Ishikawa (cell line): ENCODE measurements around the gene ERF.

Experiments used
- CEBPB ChIP-seq: IDR thresholded peaks from 2 replicates; pipeline ENCODE4 v1.6.1; 2012
- CREB1 ChIP-seq: IDR thresholded peaks from 2 replicates; pipeline ENCODE4 v1.6.1; 2012; ENCODE audit warnings: low read depth
- EGR1 ChIP-seq: IDR thresholded peaks from 2 replicates; pipeline ENCODE4 v1.6.1; 2012
- EP300 ChIP-seq: IDR thresholded peaks from 2 replicates; pipeline ENCODE4 v1.6.1; 2012; ENCODE audit warnings: borderline replicate concordance
- FOXM1 ChIP-seq: IDR thresholded peaks from 2 replicates; pipeline ENCODE4 v1.6.1; 2012; ENCODE audit warnings: low read depth, borderline replicate concordance
- NFIC ChIP-seq: IDR thresholded peaks from 2 replicates; pipeline ENCODE4 v1.6.1; 2012
- RAD21 ChIP-seq: IDR thresholded peaks from 2 replicates; pipeline ENCODE4 v1.6.1; 2012; ENCODE audit warnings: low read depth
- TAF1 ChIP-seq: IDR thresholded peaks from 2 replicates; pipeline ENCODE4 v1.6.1; 2012; ENCODE audit warnings: low read depth, mild to moderate bottlenecking
- TCF12 ChIP-seq: IDR thresholded peaks from 2 replicates; pipeline ENCODE4 v1.6.1; 2012; ENCODE audit warnings: low read depth
- TEAD4 ChIP-seq: IDR thresholded peaks from 2 replicates; pipeline ENCODE4 v1.6.1; 2012
- USF1 ChIP-seq: IDR thresholded peaks from 2 replicates; pipeline ENCODE4 v1.6.1; 2012
- YY1 ChIP-seq: IDR thresholded peaks from 2 replicates; pipeline ENCODE4 v1.6.1; 2012; ENCODE audit warnings: low read depth
- ZBTB7A ChIP-seq: IDR thresholded peaks from 2 replicates; pipeline ENCODE4 v1.6.1; 2012; ENCODE audit warnings: low read depth
- TF ChIP-seq, protein P1 (sequence below): IDR thresholded peaks from 2 replicates; pipeline ENCODE4 v1.6.1; 2012
- TF ChIP-seq, protein P2 (sequence below): IDR thresholded peaks from 2 replicates; pipeline ENCODE4 v1.6.1; 2012; ENCODE audit warnings: low read depth, mild to moderate bottlenecking

Gene ERF

DNA sequence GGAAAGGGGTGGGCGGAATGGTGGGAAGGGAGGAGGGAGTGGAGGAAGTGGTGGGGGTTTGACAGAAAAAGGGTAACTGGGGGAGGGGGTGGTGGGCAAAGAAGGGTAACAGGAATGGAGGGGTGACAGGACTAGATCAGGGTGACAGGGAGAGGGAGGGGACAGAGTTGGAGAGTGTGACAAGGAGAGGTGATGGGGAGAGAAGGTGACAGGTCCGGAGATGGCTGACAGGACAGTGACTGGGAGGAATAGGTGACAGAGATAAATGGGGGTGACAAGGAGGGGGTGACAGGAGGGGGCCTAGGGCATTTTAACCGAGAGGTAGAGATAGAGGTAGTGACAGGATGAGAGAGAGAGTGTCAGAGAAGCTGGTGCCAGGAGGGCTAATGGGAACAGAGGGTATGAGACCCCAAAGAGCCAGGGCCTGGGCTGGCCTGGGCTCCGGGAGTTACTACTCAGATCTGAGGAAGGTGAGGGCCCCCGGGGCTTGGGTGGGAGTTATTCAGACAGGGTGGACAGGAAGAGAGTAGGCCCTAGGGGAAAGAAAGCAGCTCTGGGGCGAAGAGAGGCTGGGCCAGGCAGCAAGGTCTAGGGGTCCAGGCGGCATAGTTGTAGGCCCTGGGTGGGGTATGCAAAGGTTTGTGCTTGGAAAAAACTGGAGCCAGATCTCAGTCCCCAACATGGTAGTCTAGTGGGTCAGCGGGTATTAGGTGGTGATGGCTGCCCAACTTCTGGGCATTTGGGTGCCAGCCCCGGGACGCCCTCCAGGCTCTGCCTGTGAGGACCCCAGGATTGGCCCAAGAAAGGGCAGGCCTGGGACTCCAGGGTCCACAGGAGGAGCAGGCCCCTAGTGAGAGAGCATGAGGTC, 14.8 kb upstream of the ERF start:
- no peak for TF ChIP-seq YY1
- TF ChIP-seq, protein P1, sequence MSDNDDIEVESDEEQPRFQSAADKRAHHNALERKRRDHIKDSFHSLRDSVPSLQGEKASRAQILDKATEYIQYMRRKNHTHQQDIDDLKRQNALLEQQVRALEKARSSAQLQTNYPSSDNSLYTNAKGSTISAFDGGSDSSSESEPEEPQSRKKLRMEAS, result no peak
- TF ChIP-seq EGR1, result no peak
- no peak for TF ChIP-seq CEBPB
- no peak for TF ChIP-seq CREB1
- TF ChIP-seq, protein P2, sequence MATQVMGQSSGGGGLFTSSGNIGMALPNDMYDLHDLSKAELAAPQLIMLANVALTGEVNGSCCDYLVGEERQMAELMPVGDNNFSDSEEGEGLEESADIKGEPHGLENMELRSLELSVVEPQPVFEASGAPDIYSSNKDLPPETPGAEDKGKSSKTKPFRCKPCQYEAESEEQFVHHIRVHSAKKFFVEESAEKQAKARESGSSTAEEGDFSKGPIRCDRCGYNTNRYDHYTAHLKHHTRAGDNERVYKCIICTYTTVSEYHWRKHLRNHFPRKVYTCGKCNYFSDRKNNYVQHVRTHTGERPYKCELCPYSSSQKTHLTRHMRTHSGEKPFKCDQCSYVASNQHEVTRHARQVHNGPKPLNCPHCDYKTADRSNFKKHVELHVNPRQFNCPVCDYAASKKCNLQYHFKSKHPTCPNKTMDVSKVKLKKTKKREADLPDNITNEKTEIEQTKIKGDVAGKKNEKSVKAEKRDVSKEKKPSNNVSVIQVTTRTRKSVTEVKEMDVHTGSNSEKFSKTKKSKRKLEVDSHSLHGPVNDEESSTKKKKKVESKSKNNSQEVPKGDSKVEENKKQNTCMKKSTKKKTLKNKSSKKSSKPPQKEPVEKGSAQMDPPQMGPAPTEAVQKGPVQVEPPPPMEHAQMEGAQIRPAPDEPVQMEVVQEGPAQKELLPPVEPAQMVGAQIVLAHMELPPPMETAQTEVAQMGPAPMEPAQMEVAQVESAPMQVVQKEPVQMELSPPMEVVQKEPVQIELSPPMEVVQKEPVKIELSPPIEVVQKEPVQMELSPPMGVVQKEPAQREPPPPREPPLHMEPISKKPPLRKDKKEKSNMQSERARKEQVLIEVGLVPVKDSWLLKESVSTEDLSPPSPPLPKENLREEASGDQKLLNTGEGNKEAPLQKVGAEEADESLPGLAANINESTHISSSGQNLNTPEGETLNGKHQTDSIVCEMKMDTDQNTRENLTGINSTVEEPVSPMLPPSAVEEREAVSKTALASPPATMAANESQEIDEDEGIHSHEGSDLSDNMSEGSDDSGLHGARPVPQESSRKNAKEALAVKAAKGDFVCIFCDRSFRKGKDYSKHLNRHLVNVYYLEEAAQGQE, result no peak
- TF ChIP-seq TCF12, result no peak
- no peak for TF ChIP-seq FOXM1
- no peak for TF ChIP-seq TEAD4
- TF ChIP-seq TAF1, result no peak
- TF ChIP-seq USF1, result no peak
- TF ChIP-seq EP300, result no peak
- TF ChIP-seq NFIC, result no peak
- TF ChIP-seq ZBTB7A, result no peak
- no peak for TF ChIP-seq RAD21

GRCh38 chr19:42268704-42269477, 14.0 kb upstream of the ERF start, which contains the start of gene CIC:
Gene CIC, plus strand, starts transcription at chr19:42269252. Its CDS starts 2,532 bp downstream, at chr19:42271784.
- TF ChIP-seq USF1 (no peak; the same call in 1 of the 2 replicates), TAF1 (no peak), CREB1 (peak; percentile 45), TCF12 (no peak), ZBTB7A (0 out of 2 replicates have a peak, but pooled peaks have one; percentile 25), YY1 (peak; percentile 85)

GRCh38 chr19:42268142-42268703, 13.3 kb upstream of the ERF start:
- TF ChIP-seq, protein P1, result peak; percentile 79
- TF ChIP-seq TCF12, result peak; percentile 85
- TF ChIP-seq USF1, result peak; percentile 77
- TF ChIP-seq ZBTB7A, result no peak
- no peak; the same call in 1 of the 2 replicates for TF ChIP-seq YY1
- TF ChIP-seq EGR1, result no peak
- TF ChIP-seq CEBPB, result no peak
- TF ChIP-seq TAF1, result peak; percentile 42; the same call in 1 of the 2 replicates
- no peak for TF ChIP-seq NFIC
- no peak for TF ChIP-seq RAD21
- TF ChIP-seq TEAD4, result peak; percentile 27; the same call in 1 of the 2 replicates
- TF ChIP-seq FOXM1, result peak; percentile 26; the same call in 1 of the 2 replicates
- TF ChIP-seq, protein P2, result no peak
- TF ChIP-seq EP300, result peak; percentile 72; the same call in 1 of the 2 replicates
- no peak; the same call in 1 of the 2 replicates for TF ChIP-seq CREB1

DNA sequence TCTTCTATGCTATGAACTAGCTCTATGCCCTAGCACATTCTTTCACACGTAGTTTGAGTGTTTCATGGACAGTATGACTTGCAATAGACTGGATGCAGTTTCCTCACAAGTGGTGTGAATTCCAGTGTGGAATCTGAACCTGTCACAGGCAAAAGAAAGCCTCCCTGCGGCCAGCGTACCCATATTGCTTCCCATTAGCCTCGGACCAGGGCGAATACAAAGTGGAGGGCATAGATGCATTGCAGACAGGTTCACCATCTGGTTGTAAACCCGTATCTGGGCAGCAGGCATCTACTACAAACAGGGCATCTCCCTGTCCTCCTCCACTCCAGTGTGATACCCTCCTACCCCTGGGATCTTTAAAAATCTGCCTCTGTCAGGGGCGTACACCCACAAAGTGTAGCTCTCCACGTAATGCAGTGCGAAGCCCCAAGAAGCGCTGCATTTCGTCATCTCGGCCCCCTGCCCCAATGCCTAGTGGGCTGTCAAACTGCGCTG, 12.8 kb upstream of the ERF start:
- no peak for TF ChIP-seq RAD21
- no peak for TF ChIP-seq TEAD4
- TF ChIP-seq CEBPB, result no peak
- TF ChIP-seq TAF1, result no peak
- TF ChIP-seq, protein P2, result no peak
- TF ChIP-seq USF1, result no peak
- TF ChIP-seq ZBTB7A, result no peak
